NCI-H2029 (cell line): Measurements from ENCODE around the gene CD3E.
"Not testable (repeated sequence)": the region's sequence is repeated elsewhere in the genome, so short reads cannot be mapped to it uniquely, and the experiment has no call there.

Experiments
- DNase-seq: peaks from one replicate; lab custom pipeline; 2025; lab: John Stamatoyannopoulos, UW

CD3E gene

GRCh38 chr11:118290923-118291322 is 13.6 kb upstream of the CD3E start:
- DNase-seq = peak; percentile 11

DNA sequence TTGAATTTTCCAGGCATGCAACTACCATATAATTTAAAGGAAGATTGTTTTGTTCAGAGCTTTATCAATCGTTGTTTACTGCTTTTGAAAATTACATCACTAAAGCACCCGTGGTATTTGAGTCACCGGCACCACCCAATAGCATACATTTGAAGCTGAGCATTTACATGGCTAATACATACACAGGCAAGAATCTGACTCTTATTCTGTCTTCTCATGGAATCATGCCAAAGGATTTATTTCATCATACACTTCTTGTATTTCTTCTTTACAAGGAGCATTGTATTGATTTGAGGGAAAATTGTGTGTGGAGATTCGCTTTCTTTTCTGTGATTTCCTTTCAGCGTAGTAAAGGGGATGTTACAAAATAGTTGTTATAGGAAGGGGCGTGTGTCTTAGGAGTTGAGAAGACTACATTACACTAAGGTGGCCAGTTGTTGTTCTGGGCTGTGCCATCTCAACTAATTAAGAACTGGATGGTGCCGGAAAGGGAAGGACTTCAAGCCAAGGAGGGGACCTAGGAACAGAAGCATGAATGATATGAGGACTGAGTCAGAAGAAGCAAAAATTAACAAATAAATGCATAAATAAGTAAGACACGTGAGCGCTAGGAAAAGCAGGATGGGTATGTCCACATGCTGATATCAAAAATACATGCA is 12.9 kb upstream of the CD3E start:
- no peak for DNase-seq

- no peak for DNase-seq
Observed at GRCh38 chr11:118294053-118294452, 10.5 kb upstream of the CD3E start.

DNA sequence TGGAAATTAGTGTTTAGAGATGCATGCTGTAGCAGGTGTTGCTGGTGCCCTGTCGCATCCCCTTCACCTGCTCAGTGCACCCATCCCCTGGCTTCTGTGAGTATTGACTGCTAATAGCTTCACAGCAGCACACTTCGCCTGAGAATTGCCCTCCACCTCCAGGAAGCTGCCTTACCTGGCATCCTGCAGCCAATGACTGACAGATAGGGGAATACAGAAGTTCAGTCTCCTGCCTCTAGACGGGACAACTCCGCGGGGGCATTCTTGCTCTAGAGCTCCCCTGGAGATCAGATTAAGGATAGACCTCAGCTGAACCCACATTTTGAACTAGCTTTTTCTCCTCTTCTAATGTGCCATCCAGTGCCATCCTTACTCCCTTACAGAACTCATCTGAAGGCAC is 9.3 kb upstream of the CD3E start:
- DNase-seq = no peak

DNA sequence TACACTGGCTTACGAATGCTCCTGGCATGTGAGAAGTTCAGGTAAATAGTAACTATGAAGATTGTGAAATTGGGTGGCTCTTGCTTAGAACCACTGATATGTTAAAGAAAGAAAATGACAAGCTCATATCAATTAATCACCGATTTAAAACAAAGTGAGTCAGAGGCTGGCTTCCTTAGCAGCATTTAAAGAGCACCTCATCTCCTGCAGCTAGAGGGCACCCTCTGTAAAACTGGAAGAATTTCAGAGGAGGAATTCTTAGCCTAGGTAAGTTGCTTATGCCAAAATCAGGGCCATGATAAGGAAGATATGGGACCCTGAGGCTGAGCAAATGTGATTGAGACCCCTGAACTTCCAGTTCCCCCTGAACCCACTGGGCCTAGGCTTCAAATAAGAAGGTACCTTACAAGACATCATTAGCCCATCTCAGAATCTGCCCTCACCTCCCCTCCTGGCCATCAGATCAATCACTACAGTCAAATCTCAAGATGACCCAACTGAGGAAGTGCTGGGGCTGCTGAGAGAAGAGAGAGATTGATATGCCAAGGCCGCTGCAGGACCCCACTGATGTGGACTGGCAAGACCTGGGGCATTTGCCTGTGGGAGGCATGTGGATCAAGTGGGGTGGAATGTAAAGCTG is 8.6 kb upstream of the CD3E start:
- no peak for DNase-seq

- no peak for DNase-seq
Observed at GRCh38 chr11:118301600-118302195, 2.8 kb upstream of the CD3E start.

DNA sequence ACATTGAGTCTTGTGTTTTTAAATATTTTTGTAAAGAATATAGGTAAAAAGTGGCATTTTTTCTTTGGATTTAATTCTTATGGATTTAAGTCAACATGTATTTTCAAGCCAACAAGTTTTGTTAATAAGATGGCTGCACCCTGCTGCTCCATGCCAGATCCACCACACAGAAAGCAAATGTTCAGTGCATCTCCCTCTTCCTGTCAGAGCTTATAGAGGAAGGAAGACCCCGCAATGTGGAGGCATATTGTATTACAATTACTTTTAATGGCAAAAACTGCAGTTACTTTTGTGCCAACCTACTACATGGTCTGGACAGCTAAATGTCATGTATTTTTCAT is 333 bp upstream of the CD3E start:
- DNase-seq = no peak

GRCh38 chr11:118305726-118306125 is 1.2 kb downstream of the CD3E start:
- DNase-seq = no peak

GRCh38 chr11:118306556-118306955 is 2.0 kb downstream of the CD3E start:
- no peak for DNase-seq

- DNase-seq = not testable (repeated sequence)
Observed at GRCh38 chr11:118308995-118309528, 4.5 kb downstream of the CD3E start.

DNA sequence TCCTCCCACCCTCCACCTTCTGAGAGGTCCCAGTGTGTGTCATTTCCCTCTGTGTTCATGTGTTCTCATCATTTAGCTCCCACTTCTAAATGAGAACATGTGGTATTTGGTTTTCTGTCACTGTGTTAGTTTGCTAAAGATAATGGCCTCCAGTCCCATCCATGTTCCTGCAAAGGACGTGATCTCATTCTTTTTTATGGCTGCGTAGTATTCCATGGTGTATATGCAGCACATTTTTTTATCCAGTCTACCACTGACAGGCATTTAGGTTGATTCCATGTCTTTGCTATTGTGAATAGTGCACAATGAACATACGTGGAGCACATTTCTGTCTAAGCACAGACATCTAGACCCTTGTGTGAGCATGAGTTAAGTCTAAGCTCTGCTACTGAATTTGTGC is 5.7 kb downstream of the CD3E start:
- DNase-seq = no peak

DNA sequence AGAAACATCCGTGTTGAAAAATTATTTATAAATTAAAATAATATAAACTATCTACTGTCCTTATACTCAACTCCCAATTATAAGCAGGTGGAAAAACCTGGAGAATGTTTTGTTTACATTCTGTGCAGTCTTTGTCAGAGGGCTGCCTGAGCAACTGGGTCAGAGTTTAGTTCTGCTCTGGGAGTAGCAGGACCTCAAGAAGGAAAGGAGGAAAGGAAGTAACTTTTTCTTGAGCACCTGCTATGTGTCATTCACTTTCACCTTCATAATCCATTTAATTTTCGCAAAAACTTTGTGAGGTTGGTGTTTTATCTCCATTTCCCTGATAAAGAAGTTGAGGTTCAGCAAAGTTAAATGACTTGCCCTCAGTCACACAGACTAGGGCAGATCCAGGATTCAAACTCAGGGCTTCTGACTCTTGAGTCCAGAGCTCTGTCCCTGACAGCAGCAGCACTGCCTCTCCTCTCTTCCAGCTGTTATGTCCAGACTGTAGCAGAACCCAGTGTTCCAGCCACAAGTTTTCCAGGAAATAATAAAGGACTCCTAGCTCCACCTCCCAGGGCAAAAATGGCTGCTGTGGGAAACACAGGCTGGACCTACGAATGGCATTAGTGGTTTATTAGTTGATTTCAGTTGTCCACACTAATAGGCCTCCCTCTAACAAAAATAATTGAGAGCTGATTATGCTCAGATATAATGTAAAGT is 6.4 kb downstream of the CD3E start:
- no peak for DNase-seq

DNA sequence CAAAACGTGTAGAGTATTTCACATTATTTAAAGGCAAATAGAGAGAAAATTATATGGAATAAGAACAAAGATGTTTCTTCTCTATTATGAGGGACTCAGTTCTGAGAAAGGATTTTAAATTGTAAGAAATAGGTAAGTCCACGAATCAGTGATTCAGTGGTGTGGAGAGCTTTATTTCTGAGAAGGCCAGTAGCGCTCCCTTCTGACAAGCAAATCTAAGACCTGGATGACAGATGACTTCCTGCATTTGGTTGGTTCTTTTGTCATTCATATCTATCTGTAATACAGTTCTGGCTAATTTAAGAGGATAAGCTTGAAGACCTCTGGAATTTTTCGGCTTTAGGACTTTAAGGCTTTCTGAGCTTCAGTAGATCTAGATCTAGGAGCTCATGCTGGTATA is 7.0 kb downstream of the CD3E start:
- DNase-seq = no peak

GRCh38 chr11:118312328-118312727 is 7.8 kb downstream of the CD3E start:
- no peak for DNase-seq

DNA sequence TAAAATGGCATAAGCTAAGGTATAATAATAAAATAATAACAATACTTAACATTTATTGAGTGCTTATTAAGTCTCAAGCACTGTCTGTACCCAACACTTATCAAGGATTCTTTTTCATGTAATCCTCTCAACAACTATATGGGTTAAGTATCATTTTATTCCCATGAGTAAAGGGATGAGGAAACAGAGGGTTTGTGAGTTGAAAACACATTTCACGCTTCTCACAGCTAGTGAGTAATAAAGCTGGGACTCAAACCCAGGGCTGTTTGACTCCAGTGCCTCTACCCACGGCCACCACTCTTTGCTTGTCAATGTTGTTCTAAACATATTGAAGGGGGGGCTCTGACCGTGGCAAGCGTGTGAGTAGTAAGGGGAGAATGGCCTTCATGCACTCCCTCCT is 8.7 kb downstream of the CD3E start:
- DNase-seq = no peak

DNA sequence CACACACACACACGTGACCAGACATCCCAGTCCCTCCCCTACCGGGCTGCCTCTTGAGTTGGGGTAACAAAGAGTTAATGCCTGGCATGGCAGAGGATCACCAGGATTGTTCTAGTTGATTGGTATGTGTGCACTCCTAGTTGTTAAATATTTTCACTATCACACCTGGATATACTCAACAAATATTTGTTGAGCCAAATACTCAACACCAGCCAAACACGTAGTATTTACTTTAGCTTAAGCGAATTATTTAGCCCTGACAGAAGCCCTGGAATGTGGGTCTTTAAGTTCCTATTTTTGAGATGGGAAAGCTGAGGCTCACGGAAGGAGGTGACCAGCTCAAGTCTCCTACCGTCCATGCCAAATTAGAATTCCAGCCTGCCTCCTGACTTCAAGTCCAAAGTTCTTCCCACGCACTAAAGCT is 10.5 kb downstream of the CD3E start:
- DNase-seq = peak; percentile 23

DNA sequence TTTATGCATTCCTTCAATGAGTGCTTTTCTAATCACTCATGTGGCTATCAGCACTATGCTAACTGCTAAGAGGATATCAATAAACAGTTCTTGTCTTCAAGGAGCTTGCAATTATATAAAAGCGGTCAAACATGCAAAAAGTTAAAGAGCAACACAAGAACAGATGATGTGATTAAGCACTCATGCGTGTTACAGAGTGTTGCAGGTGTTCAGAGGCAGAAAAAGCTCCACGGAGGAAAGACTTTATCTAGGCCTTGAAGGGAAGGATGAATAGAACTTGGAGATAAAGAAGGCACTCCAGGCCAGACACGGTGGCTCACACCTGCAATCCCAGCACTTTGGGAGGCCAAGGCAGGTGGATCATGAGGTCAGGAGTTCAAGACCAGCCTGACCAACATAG is 13.6 kb downstream of the CD3E start:
- no peak for DNase-seq

GRCh38 chr11:118318581-118319336 is 14.2 kb downstream of the CD3E start:
- no peak for DNase-seq

- DNase-seq = no peak
Observed at GRCh38 chr11:118319337-118319707, 14.8 kb downstream of the CD3E start.

DNA sequence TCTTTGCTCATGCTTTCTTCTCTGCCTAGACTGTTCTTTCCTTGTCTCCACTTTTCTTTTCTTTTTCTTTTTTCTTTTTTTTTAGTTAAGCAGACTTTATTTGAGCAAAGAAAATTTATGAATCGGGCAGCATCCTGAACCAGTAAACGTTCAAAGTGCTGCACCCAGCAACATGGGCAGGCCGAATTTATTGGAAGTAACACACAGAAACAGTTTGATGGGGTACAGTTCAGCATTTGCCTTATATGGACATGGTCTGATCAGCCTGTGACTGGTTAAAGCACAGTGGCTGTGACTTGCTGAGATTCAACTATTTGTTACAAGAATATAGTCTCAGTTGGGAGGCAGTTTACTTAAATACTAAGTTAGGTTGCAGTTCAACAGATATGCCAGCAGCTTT is 16.0 kb downstream of the CD3E start:
- DNase-seq = no peak

DNA sequence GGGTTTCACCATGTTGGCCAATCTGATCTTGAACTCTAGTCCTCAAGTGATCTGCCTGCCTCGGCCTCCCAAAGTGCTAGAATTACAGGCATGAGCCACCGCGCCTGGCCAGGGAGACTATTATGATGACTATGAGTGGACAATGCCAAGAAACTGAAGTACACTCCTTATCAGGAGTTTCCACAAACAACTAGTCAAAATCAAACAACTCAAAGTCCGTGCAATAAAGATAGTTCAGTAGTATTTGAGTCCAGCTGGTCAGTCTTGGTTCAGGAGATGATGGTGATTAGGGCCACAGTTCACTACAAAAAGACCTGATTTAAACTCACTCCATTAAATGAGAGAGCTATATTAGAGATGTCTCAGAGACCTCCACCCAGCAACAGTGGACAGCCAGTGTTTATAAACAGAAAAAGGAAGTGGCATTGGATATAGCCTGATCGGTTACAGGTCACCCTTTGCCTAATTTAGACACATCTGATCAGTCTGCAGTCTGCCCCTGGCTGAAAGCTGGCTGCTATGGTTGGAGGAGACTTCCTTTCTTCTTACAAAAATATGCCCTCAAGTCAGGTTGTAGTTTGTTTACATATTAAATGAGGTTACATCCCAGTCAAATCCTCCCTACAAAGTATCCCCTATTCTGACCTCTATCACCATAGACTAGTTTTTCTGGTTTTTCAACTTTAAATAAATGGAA is 17.0 kb downstream of the CD3E start:
- DNase-seq = no peak

DNA sequence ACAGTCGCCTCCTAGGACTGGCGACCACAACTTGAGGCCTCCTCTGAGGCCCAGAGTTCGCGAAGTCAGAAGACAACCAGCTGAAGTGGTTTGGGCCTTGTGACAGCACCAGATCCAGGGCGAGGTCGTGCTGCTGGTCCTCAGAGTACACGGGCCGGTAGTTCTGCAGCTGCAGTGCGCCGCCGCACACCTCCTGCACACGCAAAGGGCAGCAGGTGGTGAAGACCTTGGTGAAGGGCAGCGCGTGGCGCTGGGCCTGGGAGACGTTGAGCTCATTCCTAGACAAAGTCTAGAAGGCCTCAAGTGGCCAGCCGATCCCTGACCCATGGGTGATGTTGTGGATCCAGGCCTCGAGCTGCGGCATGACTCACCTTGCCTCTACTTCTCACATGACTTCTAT is 18.2 kb downstream of the CD3E start:
- DNase-seq = no peak
